ENCODE measurements around the gene MIER1.

- TF ChIP-seq CTCF (IDR thresholded peaks at IDR 0.05 in 2 of 3, conservative IDR thresholded peaks at IDR 0.05 in 1 of 3; ENCODE audit: borderline replicate concordance in 1 of 3, insufficient read depth in 1 of 3, low read depth in 2 of 3, low read length in 2 of 3) (peak in 1 of 3 experiments; percentile 36; a peak in 1 of 6 replicates), POLR2AphosphoS5 (IDR thresholded peaks at IDR 0.05; ENCODE audit: low read depth, low read length) (peak; percentile 79), EZH2phosphoT487 (IDR thresholded peaks at IDR 0.05; ENCODE audit: borderline replicate concordance) (no peak), POLR2A (IDR thresholded peaks at IDR 0.05; ENCODE audit: borderline replicate concordance, extremely low read depth, insufficient read depth, insufficient read length) (no peak)
Measured at GRCh38 chr1:66929999-66930822, 5.4 kb downstream of the MIER1 start.
